Hepatocyte (in vitro differentiated cells): Measurements from ENCODE around the gene RPTOR. TPM values are rescaled to one million over a fixed set of nuclear protein-coding genes. Genes with fewer than 3 reads are reported as not detected.

Experiments used
- DNase-seq: peaks from one replicate; pipeline ENCODE4 v3.0.0-alpha.2; 2016; ENCODE audit warnings: low spot score
- H2AFZ ChIP-seq: fragments of 200-600 bp; sonication (generic); 2 replicates; pipeline ENCODE4 v1.6.0; 2016; ENCODE audit warnings: antibody characterized with exemption, mild to moderate bottlenecking
- H3K27ac ChIP-seq: fragments of 200-600 bp; sonication (generic); 2 replicates; pipeline ENCODE4 v1.5.1; 2016; ENCODE audit warnings: mild to moderate bottlenecking
- H3K27me3 ChIP-seq: fragments of 200-600 bp; sonication (generic); 2 replicates; pipeline ENCODE4 v1.6.1; 2016
- H3K36me3 ChIP-seq: fragments of 200-600 bp; sonication (generic); replicated peaks from 2 replicates; pipeline ENCODE4 v1.5.1; 2016; ENCODE audit warnings: low read depth; ENCODE audit not compliant: insufficient read depth
- H3K4me1 ChIP-seq: fragments of 200-600 bp; sonication (generic); 2 replicates; pipeline ENCODE4 v1.5.1; 2016; ENCODE audit warnings: mild to moderate bottlenecking, moderate library complexity; ENCODE audit not compliant: insufficient read depth
- H3K4me2 ChIP-seq: fragments of 200-600 bp; sonication (generic); 2 replicates; pipeline ENCODE4 v1.6.0; 2016
- H3K4me3 ChIP-seq: fragments of 200-600 bp; sonication (generic); 2 replicates; pipeline ENCODE4 v1.5.1; 2016; ENCODE audit warnings: mild to moderate bottlenecking
- H3K79me2 ChIP-seq: fragments of 200-600 bp; sonication (generic); 2 replicates; pipeline ENCODE4 v1.6.0; 2017; ENCODE audit warnings: mild to moderate bottlenecking
- H3K9me2 ChIP-seq: fragments of 200-600 bp; sonication (generic); replicated peaks from 2 replicates; pipeline ENCODE4 v1.6.0; 2017; ENCODE audit warnings: mild to moderate bottlenecking; ENCODE audit not compliant: insufficient read depth
- H3K9me3 ChIP-seq: fragments of 200-600 bp; sonication (generic); 2 replicates; pipeline ENCODE4 v1.5.1; 2016; ENCODE audit warnings: low read depth, mild to moderate bottlenecking
- H4K20me1 ChIP-seq: fragments of 200-600 bp; sonication (generic); 2 replicates; pipeline ENCODE4 v1.6.0; 2016; ENCODE audit warnings: mild to moderate bottlenecking; ENCODE audit not compliant: insufficient read depth, poor library complexity, severe bottlenecking
- EZH2 ChIP-seq: fragments of 200-600 bp; sonication (generic); IDR thresholded peaks from 2 replicates; pipeline ENCODE4 v1.6.1; 2016; ENCODE audit warnings: antibody characterized with exemption, mild to moderate bottlenecking, borderline replicate concordance
- EZH2phosphoT487 ChIP-seq: fragments of 200-600 bp; sonication (generic); IDR thresholded peaks from one replicate; pipeline ENCODE4 v1.6.1; 2018; ENCODE audit warnings: antibody characterized with exemption, mild to moderate bottlenecking, low read depth, moderate library complexity; ENCODE audit not compliant: unreplicated experiment, severe bottlenecking
- whole genome bisulfite sequencing: methylation state at CpG from one replicate; pipeline ENCODE4 v1.1.6; 2016; ENCODE audit warnings: low lambda C conversion rate; ENCODE audit errors: missing lambda C conversion rate; 5-methylcytosine and 5-hydroxymethylcytosine counted together
- polyA plus RNA-seq: library from polyadenylated mRNA; unstranded; fragments of >200 nt; fragmentation: Nextera tagmentation; extraction: Ambion mirVana; gene quantifications from 2 replicates; pipeline ENCODE4 v1.2.1, GENCODE V29; 2016
- total RNA-seq: library from RNA; depleted of rRNA; stranded (reverse); fragments of >200 nt; gene quantifications from 2 replicates; pipeline ENCODE4 v1.2.3, GENCODE V29; 2014
- TF ChIP-seq, protein P1 (sequence below): fragments of 200-600 bp; sonication (generic); IDR thresholded peaks from 2 replicates; pipeline ENCODE4 v1.5.1; 2016; ENCODE audit warnings: antibody characterized with exemption, mild to moderate bottlenecking; ENCODE audit not compliant: poor library complexity

The RPTOR gene
- total and polyA plus RNA-seq, 2 experiments from 2014 or later: 14.1 to 20.6 TPM

DNA sequence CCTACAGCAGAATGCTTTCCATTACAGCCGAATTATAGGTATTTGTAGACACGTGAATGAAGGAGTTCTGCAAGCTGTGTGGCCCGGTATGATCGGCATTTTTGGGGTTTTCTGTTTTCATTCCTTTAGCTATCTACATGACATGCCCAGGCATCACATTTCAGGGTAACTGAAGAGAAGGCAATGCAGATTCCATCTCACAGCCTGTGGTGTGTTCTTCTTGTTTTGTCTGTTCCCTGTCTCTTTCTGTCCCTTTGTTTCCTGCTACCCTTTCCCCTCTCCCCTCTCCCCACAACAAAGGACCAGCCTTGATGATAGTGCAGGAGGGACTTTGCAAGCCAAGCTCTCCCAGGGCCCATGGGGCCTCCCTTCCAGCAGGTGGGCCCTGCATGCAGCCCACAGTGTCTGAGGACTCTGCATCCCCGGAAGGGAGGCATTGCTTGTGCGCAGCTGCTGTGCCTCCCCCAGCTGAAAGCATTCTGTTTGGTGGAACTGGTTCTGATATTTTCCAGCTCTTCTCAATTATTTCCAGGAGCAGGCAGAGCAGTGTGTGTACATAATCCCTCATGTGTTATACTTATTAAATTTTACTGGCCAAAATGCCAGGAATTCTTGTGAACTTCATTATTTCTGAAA lies 207.4 kb downstream of the RPTOR start:
- Histone ChIP-seq H3K4me1 (peaks cover 10% of the 10 kb centered on the region), H3K4me3 (no peak overlapping the region), H2AFZ (no peak overlapping the region), H4K20me1 (no peaks in the 10 kb centered on the region), H3K27me3 (no peaks in the 10 kb centered on the region), H3K9me3 (no peaks in the 10 kb centered on the region), H3K27ac (peak overlapping the region; percentile 33), H3K4me2 (no peak overlapping the region), H3K9me2 (no peaks in the 10 kb centered on the region), H3K36me3 (no peaks in the 10 kb centered on the region), H3K79me2 (no peaks in the 10 kb centered on the region)
- TF ChIP-seq EZH2 (no peak), EZH2phosphoT487 (no peak)
- TF ChIP-seq, protein P1, sequence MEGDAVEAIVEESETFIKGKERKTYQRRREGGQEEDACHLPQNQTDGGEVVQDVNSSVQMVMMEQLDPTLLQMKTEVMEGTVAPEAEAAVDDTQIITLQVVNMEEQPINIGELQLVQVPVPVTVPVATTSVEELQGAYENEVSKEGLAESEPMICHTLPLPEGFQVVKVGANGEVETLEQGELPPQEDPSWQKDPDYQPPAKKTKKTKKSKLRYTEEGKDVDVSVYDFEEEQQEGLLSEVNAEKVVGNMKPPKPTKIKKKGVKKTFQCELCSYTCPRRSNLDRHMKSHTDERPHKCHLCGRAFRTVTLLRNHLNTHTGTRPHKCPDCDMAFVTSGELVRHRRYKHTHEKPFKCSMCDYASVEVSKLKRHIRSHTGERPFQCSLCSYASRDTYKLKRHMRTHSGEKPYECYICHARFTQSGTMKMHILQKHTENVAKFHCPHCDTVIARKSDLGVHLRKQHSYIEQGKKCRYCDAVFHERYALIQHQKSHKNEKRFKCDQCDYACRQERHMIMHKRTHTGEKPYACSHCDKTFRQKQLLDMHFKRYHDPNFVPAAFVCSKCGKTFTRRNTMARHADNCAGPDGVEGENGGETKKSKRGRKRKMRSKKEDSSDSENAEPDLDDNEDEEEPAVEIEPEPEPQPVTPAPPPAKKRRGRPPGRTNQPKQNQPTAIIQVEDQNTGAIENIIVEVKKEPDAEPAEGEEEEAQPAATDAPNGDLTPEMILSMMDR: no peak
- WGBS: 76% methylated on average over 6 of the region's 6 CpGs
- DNase-seq: no peak

DNA sequence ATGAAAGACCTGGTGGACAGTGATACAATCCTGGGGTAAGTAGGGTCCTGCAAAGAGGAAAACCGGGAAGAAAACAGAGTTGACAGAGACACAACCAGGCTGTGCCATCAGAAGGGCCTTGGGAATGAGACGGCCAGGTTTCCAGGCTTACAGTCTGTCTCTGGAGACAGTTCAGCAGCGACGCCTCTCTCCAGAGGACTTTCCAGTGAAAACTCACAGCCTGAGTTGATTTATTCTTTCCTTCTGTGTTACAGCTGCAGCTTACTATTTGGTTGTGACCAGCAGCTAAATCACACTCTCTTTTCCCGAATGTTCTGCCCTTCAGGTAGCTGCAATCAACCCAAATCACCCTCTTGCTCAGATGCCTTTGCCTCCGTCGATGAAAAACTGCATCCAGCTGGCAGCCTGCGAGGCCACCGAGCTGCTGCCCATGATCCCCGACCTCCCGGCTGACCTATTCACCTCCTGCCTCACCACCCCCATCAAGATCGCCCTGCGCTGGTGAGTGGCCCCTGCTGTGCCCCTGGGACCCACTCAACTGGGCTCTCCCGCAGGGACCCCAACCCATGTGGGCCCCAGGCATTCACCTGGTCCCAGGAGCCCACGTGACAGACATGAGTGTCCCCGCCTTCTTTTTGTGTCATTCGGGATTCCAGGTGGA lies 209.2 kb downstream of the RPTOR start:
- no peaks in the 10 kb centered on the region for H3K36me3 ChIP-seq
- H3K4me1 ChIP-seq: peaks cover 10% of the 10 kb centered on the region
- no peaks in the 10 kb centered on the region for H3K9me3 ChIP-seq
- no peaks in the 10 kb centered on the region for H3K9me2 ChIP-seq
- H4K20me1 ChIP-seq: no peaks in the 10 kb centered on the region
- H3K79me2 ChIP-seq: no peaks in the 10 kb centered on the region
- WGBS: 92% methylated on average over 17 of the region's 17 CpGs
- H3K27me3 ChIP-seq: no peaks in the 10 kb centered on the region
- no peak for DNase-seq
- TF ChIP-seq EZH2: no peak
- TF ChIP-seq, protein P1: no peak
- TF ChIP-seq EZH2phosphoT487: no peak
- H3K27ac ChIP-seq: no peak overlapping the region
- no peak overlapping the region for H3K4me3 ChIP-seq
- H3K4me2 ChIP-seq: no peak overlapping the region
- H2AFZ ChIP-seq: no peak overlapping the region

DNA sequence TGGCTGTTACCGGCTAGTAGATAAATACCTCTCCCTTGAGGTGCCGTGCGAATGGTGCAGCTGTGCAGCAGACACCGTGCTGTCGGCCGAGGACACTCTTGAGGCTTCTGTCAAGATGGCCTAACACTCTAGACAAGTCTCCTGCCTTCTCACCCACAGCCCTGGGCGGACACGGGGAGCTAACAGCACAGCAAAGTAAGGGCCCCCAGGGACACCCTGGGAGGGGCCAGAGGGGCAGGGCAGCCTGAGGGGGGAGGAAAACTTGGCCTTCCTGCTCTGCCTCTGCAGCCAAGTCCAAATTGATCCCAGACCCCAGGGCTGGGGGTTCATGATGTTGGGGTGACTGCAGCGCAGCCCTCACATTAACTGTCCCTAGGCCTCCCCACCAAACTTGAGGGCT lies 210.2 kb downstream of the RPTOR start:
- Histone ChIP-seq H3K9me2 (no peaks in the 10 kb centered on the region), H3K36me3 (no peaks in the 10 kb centered on the region), H3K79me2 (no peaks in the 10 kb centered on the region), H3K9me3 (no peaks in the 10 kb centered on the region), H3K4me1 (peaks cover 10% of the 10 kb centered on the region), H3K4me3 (no peak overlapping the region), H3K4me2 (no peak overlapping the region), H4K20me1 (no peaks in the 10 kb centered on the region), H3K27ac (no peak overlapping the region), H2AFZ (no peak overlapping the region), H3K27me3 (no peaks in the 10 kb centered on the region)
- TF ChIP-seq EZH2phosphoT487: no peak
- TF ChIP-seq, protein P1: no peak
- no peak for TF ChIP-seq EZH2
- 85% methylated on average over 9 of the region's 9 CpGs for WGBS
- DNase-seq: no peak
